Measurements from ENCODE around the gene IKZF2.

DNA sequence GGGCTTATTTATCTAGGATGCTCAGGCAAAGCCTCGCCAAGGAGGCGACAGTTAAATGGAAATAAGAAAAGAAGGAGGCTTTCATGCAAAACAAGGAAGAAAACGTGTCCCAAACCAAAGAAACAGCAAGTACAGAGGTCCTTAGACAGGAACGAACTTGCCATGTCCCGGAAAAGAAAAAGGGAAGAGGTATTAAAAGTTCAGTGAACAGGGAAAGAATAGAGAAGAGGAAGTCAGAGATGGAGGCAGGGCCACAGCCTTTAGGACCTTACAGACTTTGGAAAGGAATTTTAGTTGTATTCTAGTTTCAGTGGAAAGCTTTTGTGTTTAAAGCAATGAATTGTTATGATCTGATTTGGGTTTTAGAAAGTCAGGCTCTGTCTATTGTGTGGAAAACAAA lies 22.1 kb downstream of the IKZF2 start:
- TF ChIP-seq, protein P1, sequence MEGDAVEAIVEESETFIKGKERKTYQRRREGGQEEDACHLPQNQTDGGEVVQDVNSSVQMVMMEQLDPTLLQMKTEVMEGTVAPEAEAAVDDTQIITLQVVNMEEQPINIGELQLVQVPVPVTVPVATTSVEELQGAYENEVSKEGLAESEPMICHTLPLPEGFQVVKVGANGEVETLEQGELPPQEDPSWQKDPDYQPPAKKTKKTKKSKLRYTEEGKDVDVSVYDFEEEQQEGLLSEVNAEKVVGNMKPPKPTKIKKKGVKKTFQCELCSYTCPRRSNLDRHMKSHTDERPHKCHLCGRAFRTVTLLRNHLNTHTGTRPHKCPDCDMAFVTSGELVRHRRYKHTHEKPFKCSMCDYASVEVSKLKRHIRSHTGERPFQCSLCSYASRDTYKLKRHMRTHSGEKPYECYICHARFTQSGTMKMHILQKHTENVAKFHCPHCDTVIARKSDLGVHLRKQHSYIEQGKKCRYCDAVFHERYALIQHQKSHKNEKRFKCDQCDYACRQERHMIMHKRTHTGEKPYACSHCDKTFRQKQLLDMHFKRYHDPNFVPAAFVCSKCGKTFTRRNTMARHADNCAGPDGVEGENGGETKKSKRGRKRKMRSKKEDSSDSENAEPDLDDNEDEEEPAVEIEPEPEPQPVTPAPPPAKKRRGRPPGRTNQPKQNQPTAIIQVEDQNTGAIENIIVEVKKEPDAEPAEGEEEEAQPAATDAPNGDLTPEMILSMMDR (conservative IDR thresholded peaks at IDR 0.05; ENCODE audit: low read length), result no peak
- no peak for TF ChIP-seq EZH2phosphoT487 (IDR thresholded peaks at IDR 0.05; ENCODE audit: borderline replicate concordance)
